ENCODE measurements around the gene CA14. TPM values are rescaled to one million over a fixed set of nuclear protein-coding genes. Genes with fewer than 3 reads are reported as not detected.
A peak's percentile ranks its signal among the peaks of the same experiment; 100 is the strongest.

Gene CA14
- total RNA-seq, 1 experiment from 2014 or later = not detected

DNA sequence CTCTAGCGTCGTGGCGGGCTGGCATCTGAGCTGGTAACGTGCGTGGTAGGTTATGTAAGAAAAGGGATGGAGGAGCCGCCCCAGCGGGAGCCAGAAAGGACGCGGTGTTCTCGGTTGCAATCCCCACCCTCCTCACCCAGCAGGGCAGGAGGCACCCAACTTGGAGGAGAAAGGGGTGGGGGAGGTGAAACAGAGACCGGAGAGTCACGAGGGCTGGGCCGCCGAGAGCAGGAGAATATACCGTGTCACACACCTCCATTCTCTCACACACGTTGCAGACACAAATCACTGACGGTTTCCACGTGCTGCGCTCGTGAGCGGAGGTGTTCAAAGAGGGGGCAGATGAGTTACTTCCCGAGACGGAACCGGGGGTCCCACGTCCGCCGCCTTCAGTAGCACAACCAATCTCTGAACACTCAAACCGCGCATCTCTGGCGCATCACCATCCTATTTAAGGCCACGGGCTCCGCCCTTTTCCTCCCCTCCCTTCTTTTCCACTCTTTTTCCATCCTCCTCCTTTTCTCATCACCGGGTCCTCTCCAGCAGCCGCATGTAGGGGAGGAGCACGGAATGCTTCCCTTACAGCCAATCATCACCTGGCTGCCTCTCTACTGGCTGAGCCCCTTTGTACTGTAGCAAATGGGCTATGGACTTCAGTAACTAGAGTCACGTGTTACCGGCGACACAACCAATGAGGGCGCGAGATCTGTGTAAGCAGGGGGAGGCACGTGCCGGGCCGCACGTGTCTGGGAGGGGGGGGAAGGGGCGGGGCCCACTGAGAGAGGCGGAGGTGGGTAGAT, 24.4 kb downstream of the CA14 start, which contains the start of gene CIART:
CIART (plus strand) TSS at position 797 of the 800 bp plus-strand sequence. CDS start 714 bp downstream, outside the sequence.
- DNase-seq (peak; percentile 99), ATAC-seq (peak; percentile 94)
- intact Hi-C loops (cut with micrococcal nuclease) = loop anchor here (1.0 kb wide), 4 partner anchors 11 to 46 kb away; partner anchors contain the start of genes ANP32E, APH1A and MRPS21
- H3F3A ChIP-seq (ENCODE audit: low read length, unreplicated experiment) = no peaks in the 10 kb centered on the region
- peaks cover 6% of the 10 kb centered on the region; the same call in 1 of the 2 replicates for H3K36me3 ChIP-seq (ENCODE audit: low read depth, low read length)
- H4K20me1 ChIP-seq (ENCODE audit: low read length) = no peaks in the 10 kb centered on the region
- peak within 1 kb of the TSS; percentile 85 for H3K9ac ChIP-seq (ENCODE audit: low read length)
- H3K27ac ChIP-seq (ENCODE audit: low read length) = peak within 1 kb of the TSS; percentile 77
- ChIA-PET POLR2A (ENCODE audit: unreplicated experiment) (interaction anchor here (0.6 kb wide), 2 partner anchors 19 to 39 kb away, joined by 4 to 5 read pairs; no protein-coding TSS in a partner anchor), CTCF (interaction anchor here (0.6 to 3.6 kb wide), 8 partner anchors 9 to 92 kb away, joined by 3 to 28 read pairs (median 5); partner anchors contain the start of gene APH1A)
- H2AFZ ChIP-seq (ENCODE audit: low read length) = peak within 1 kb of the TSS; percentile 89
- no peaks in the 10 kb centered on the region for H3K27me3 ChIP-seq (ENCODE audit: low read length)
- peaks cover 18% of the 10 kb centered on the region for H3K79me2 ChIP-seq (ENCODE audit: low read length)
- H3K9me3 ChIP-seq (ENCODE audit: low read length) = no peaks in the 10 kb centered on the region
- H3K4me1 ChIP-seq (ENCODE audit: insufficient read depth, low read length) = peaks cover 19% of the 10 kb centered on the region
- TF ChIP-seq EZH2 (IDR thresholded peaks at IDR 0.05; ENCODE audit: low read length, unreplicated experiment) (no peak), EZH2phosphoT487 (IDR thresholded peaks at IDR 0.05; ENCODE audit: borderline replicate concordance, low read length) (no peak)
- TF ChIP-seq, protein P1, sequence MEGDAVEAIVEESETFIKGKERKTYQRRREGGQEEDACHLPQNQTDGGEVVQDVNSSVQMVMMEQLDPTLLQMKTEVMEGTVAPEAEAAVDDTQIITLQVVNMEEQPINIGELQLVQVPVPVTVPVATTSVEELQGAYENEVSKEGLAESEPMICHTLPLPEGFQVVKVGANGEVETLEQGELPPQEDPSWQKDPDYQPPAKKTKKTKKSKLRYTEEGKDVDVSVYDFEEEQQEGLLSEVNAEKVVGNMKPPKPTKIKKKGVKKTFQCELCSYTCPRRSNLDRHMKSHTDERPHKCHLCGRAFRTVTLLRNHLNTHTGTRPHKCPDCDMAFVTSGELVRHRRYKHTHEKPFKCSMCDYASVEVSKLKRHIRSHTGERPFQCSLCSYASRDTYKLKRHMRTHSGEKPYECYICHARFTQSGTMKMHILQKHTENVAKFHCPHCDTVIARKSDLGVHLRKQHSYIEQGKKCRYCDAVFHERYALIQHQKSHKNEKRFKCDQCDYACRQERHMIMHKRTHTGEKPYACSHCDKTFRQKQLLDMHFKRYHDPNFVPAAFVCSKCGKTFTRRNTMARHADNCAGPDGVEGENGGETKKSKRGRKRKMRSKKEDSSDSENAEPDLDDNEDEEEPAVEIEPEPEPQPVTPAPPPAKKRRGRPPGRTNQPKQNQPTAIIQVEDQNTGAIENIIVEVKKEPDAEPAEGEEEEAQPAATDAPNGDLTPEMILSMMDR (conservative IDR thresholded peaks at IDR 0.05; ENCODE audit: low read depth, low read length) = no peak
- H3K9me2 ChIP-seq (replicated peaks; ENCODE audit: low read length) = no peaks in the 10 kb centered on the region
- peak within 1 kb of the TSS; percentile 91 for H3K4me2 ChIP-seq (ENCODE audit: low read length)
- peak within 1 kb of the TSS; percentile 86 for H3K4me3 ChIP-seq (ENCODE audit: low read length)
- BruUV-seq (replicated peaks) = TSS peak; percentile 96

DNA sequence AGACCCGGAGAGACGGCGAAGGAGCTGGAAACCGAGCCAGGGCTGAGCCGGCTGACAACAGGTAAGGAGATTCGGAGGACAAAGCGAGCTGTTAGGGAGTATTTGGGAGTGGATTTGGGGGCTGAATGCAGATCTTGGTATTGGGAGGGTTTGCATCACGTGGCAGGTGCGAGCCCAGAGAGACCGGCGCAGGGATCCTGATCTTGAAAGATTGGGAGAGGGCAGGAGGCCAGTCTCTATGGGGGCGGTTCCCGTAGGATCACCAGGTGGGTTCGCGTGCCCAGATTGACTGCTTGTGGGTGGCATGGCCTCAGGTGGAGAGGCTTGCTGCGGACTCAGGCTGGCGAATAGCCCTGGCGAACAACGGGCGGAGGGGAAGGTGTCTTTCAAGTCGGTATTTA, 25.0 kb downstream of the CA14 start:
- Histone ChIP-seq H3K9ac (ENCODE audit: low read length) (peak overlapping the region; percentile 85), H3K4me1 (ENCODE audit: insufficient read depth, low read length) (peaks cover 19% of the 10 kb centered on the region), H3K4me3 (ENCODE audit: low read length) (peak overlapping the region; percentile 86), H3K79me2 (ENCODE audit: low read length) (peaks cover 18% of the 10 kb centered on the region), H3K9me3 (ENCODE audit: low read length) (no peaks in the 10 kb centered on the region), H3F3A (ENCODE audit: low read length, unreplicated experiment) (no peaks in the 10 kb centered on the region), H3K4me2 (ENCODE audit: low read length) (peak overlapping the region; percentile 90), H3K36me3 (ENCODE audit: low read depth, low read length) (peaks cover 8% of the 10 kb centered on the region; the same call in 1 of the 2 replicates), H2AFZ (ENCODE audit: low read length) (peak overlapping the region; percentile 87), H3K27ac (ENCODE audit: low read length) (peak overlapping the region; percentile 68), H3K9me2 (replicated peaks; ENCODE audit: low read length) (no peaks in the 10 kb centered on the region), H3K27me3 (ENCODE audit: low read length) (no peaks in the 10 kb centered on the region), H4K20me1 (ENCODE audit: low read length) (no peaks in the 10 kb centered on the region)
- no peak for TF ChIP-seq EZH2phosphoT487 (IDR thresholded peaks at IDR 0.05; ENCODE audit: borderline replicate concordance, low read length)
- TF ChIP-seq, protein P1 (conservative IDR thresholded peaks at IDR 0.05; ENCODE audit: low read depth, low read length) = no peak
- no peak for TF ChIP-seq EZH2 (IDR thresholded peaks at IDR 0.05; ENCODE audit: low read length, unreplicated experiment)
- BruUV-seq (replicated peaks) = TSS peak; percentile 66
- POLR2A ChIA-PET (ENCODE audit: unreplicated experiment) = interaction anchor here (0.6 kb wide), 2 partner anchors 20 to 38 kb away, joined by 4 to 5 read pairs; no protein-coding TSS in a partner anchor
- ATAC-seq (peak; percentile 30), DNase-seq (no peak)
- intact Hi-C loops (cut with micrococcal nuclease) = loop anchor here (1.0 kb wide), 2 partner anchors 11 to 46 kb away; partner anchors contain the start of genes ANP32E and MRPS21
- CTCF ChIA-PET = interaction anchor here (0.6 to 3.6 kb wide), 2 partner anchors 9 to 27 kb away, joined by 6 to 28 read pairs; no protein-coding TSS in a partner anchor
